H9 (cell line): Measurements from ENCODE around the gene CHST2. TPM values are rescaled to one million over a fixed set of nuclear protein-coding genes. Genes with fewer than 3 reads are reported as not detected.
"Not testable (repeated sequence)": the region's sequence is repeated elsewhere in the genome, so short reads cannot be mapped to it uniquely, and the experiment has no call there.

Experiments used
- DNase-seq: peaks from one replicate; pipeline ENCODE4 v3.0.0-alpha.2; 2017
- H2AFZ ChIP-seq: one replicate; pipeline ENCODE4 v1.6.1; 2013; ENCODE audit warnings: mild to moderate bottlenecking, low read length, control low read depth, moderate library complexity
- H2AK5ac ChIP-seq: 2 replicates; pipeline ENCODE4 v1.6.1; 2013; ENCODE audit warnings: low read length, control low read depth, mixed read lengths; ENCODE audit not compliant: insufficient read length
- H2BK120ac ChIP-seq: one replicate; pipeline ENCODE4 v1.6.1; 2013; ENCODE audit warnings: low read depth, mild to moderate bottlenecking, low read length, control low read depth, inconsistent platforms; ENCODE audit not compliant: poor library complexity, severe bottlenecking
- H2BK12ac ChIP-seq: 2 replicates; pipeline ENCODE4 v1.6.1; 2013; ENCODE audit warnings: low read length, control low read depth, mixed read lengths, low read depth; ENCODE audit not compliant: insufficient read length
- H2BK15ac ChIP-seq: 2 replicates; pipeline ENCODE4 v1.6.1; 2013; ENCODE audit warnings: low read depth, low read length, control low read depth
- H2BK20ac ChIP-seq: one replicate; pipeline ENCODE4 v1.6.1; 2013; ENCODE audit warnings: low read depth, mild to moderate bottlenecking, low read length, control low read depth, inconsistent platforms; ENCODE audit not compliant: poor library complexity, severe bottlenecking
- H2BK5ac ChIP-seq: 2 replicates; pipeline ENCODE4 v1.6.1; 2013; ENCODE audit warnings: low read length, control low read depth, mixed read lengths; ENCODE audit not compliant: insufficient read length
- H3K14ac ChIP-seq: 2 replicates; pipeline ENCODE4 v1.6.1; 2013; ENCODE audit warnings: low read length, control low read depth; ENCODE audit not compliant: insufficient read depth
- H3K18ac ChIP-seq: 2 replicates; pipeline ENCODE4 v1.6.1; 2013; ENCODE audit warnings: low read depth, mild to moderate bottlenecking, mixed read lengths, low read length, control low read depth; ENCODE audit not compliant: insufficient read length
- H3K23ac ChIP-seq: 2 replicates; pipeline ENCODE4 v1.6.1; 2013; ENCODE audit warnings: low read length, control low read depth, mixed read lengths, low read depth; ENCODE audit not compliant: insufficient read length
- H3K23me2 ChIP-seq: 2 replicates; pipeline ENCODE4 v1.6.1; 2013; ENCODE audit warnings: low read depth, mild to moderate bottlenecking, mixed read lengths, low read length, control low read depth; ENCODE audit not compliant: insufficient read length, poor library complexity, severe bottlenecking
- H3K27ac ChIP-seq: 2 replicates; pipeline ENCODE4 v1.5.1; 2013; ENCODE audit warnings: low read length, control low read depth, mixed read lengths, low read depth; ENCODE audit not compliant: insufficient read length
- H3K27me3 ChIP-seq: 2 replicates; pipeline ENCODE4 v1.6.1; 2013; ENCODE audit warnings: low read length, control low read depth, inconsistent platforms; ENCODE audit not compliant: insufficient read depth
- H3K4ac ChIP-seq: 2 replicates; pipeline ENCODE4 v1.6.1; 2013; ENCODE audit warnings: low read depth, mild to moderate bottlenecking, control low read depth, inconsistent platforms, low read length, moderate library complexity
- H3K4me1 ChIP-seq: 2 replicates; pipeline ENCODE4 v1.6.1; 2013; ENCODE audit warnings: low read length, control low read depth, inconsistent platforms; ENCODE audit not compliant: insufficient read depth
- H3K4me2 ChIP-seq: 2 replicates; pipeline ENCODE4 v1.6.1; 2013; ENCODE audit warnings: low read length, control low read depth, mixed read lengths; ENCODE audit not compliant: insufficient read length, insufficient read depth
- H3K56ac ChIP-seq: 2 replicates; pipeline ENCODE4 v1.6.1; 2013; ENCODE audit warnings: low read depth, mild to moderate bottlenecking, mixed read lengths, low read length, control low read depth; ENCODE audit not compliant: insufficient read length
- H3K79me1 ChIP-seq: 2 replicates; pipeline ENCODE4 v1.6.1; 2013; ENCODE audit warnings: low read depth, mild to moderate bottlenecking, moderate library complexity, low read length, control low read depth, inconsistent platforms; ENCODE audit not compliant: insufficient read depth, poor library complexity, severe bottlenecking
- H3K79me2 ChIP-seq: 2 replicates; pipeline ENCODE4 v1.6.1; 2013; ENCODE audit warnings: low read length, control low read depth, inconsistent platforms; ENCODE audit not compliant: insufficient read depth
- H3K9ac ChIP-seq: 2 replicates; pipeline ENCODE4 v1.6.1; 2013; ENCODE audit warnings: low read length, control low read depth, mixed read lengths; ENCODE audit not compliant: insufficient read length; ENCODE audit errors: extremely low read depth
- H3K9me3 ChIP-seq: one replicate; pipeline ENCODE4 v1.6.1; 2013; ENCODE audit warnings: low read depth, low read length, inconsistent platforms; ENCODE audit not compliant: control insufficient read depth
- H3T11ph ChIP-seq: one replicate; pipeline ENCODE4 v1.6.1; 2013; ENCODE audit warnings: mild to moderate bottlenecking, low read length, control low read depth, inconsistent platforms
- H4K20me1 ChIP-seq: one replicate; pipeline ENCODE4 v1.6.1; 2013; ENCODE audit not compliant: control insufficient read depth, insufficient read length, insufficient read depth
- H4K5ac ChIP-seq: 2 replicates; pipeline ENCODE4 v1.6.1; 2013; ENCODE audit warnings: low read depth, mild to moderate bottlenecking, mixed read lengths, low read length, control low read depth; ENCODE audit not compliant: insufficient read length
- H4K8ac ChIP-seq: replicated peaks from 2 replicates; pipeline ENCODE4 v1.6.1; 2013; ENCODE audit warnings: low read length, control low read depth, mixed read lengths, low read depth; ENCODE audit not compliant: insufficient read length
- H4K91ac ChIP-seq: 2 replicates; pipeline ENCODE4 v1.6.1; 2013; ENCODE audit warnings: low read depth, mild to moderate bottlenecking, moderate library complexity, mixed read lengths, low read length, control low read depth; ENCODE audit not compliant: insufficient read length
- H3K27ac Mint-ChIP-seq, 3 experiments: 2 replicates in 2 of 3; 3 replicates in 1 of 3; pipeline ENCODE4 v1.8.0; 2020 to 2021; ENCODE audit warnings: mixed read lengths in 3 of 3, mild to moderate bottlenecking in 1 of 3, moderate library complexity in 1 of 3
- H3K27me3 Mint-ChIP-seq: 2 replicates; pipeline ENCODE4 v1.8.0; 2021; ENCODE audit warnings: low read depth, mild to moderate bottlenecking, moderate library complexity, mixed read lengths
- H3K36me3 Mint-ChIP-seq, 3 experiments: 2 replicates in 2 of 3; 3 replicates in 1 of 3; pipeline ENCODE4 v1.8.0; 2020 to 2021; ENCODE audit warnings: low read depth in 3 of 3, mixed read lengths in 3 of 3; ENCODE audit not compliant: insufficient read depth in 1 of 3
- H3K4me1 Mint-ChIP-seq, 2 experiments: 2 replicates each; pipeline ENCODE4 v1.8.0; 2020; ENCODE audit warnings: mixed read lengths in 2 of 2
- H3K4me3 Mint-ChIP-seq, 2 experiments: 2 replicates in 1 of 2; 3 replicates in 1 of 2; pipeline ENCODE4 v1.8.0; 2020 to 2021; ENCODE audit warnings: mild to moderate bottlenecking in 2 of 2, mixed read lengths in 2 of 2, moderate library complexity in 1 of 2
- H3K9me3 Mint-ChIP-seq, 2 experiments: 2 replicates in 1 of 2; 3 replicates in 1 of 2; pipeline ENCODE4 v1.8.0; 2020; ENCODE audit warnings: mild to moderate bottlenecking in 2 of 2, mixed read lengths in 2 of 2, moderate library complexity in 1 of 2
- WGBS: extraction: QIAGEN DNeasy Blood & Tissue Kit; methylation state at CpG from one replicate; pipeline ENCODE4 v1.1.7; 2013; ENCODE audit warnings: missing lambda C conversion rate, low lambda C conversion rate, mixed read lengths; ENCODE audit not compliant: insufficient read length; ENCODE audit errors: extremely low coverage; 5-methylcytosine and 5-hydroxymethylcytosine counted together
- total RNA-seq: library from RNA; stranded (reverse); gene quantifications from 2 replicates; pipeline ENCODE4 v1.2.1, GENCODE V29; 2021

Gene CHST2
- total RNA-seq, 1 experiment from 2014 or later = 5.8 TPM

- H3K4me1 ChIP-seq, H2BK5ac ChIP-seq, H3K9me3 Mint-ChIP-seq, H3K36me3 Mint-ChIP-seq, H3K27ac ChIP-seq, H4K5ac ChIP-seq, H2AFZ ChIP-seq, H4K8ac ChIP-seq, H2BK120ac ChIP-seq, H2AK5ac ChIP-seq, H3K23ac ChIP-seq, DNase-seq, H2BK12ac ChIP-seq, H3K79me2 ChIP-seq, H4K91ac ChIP-seq, H3K9me3 ChIP-seq, H3K18ac ChIP-seq, H3K4ac ChIP-seq, H2BK15ac ChIP-seq, H3K27me3 Mint-ChIP-seq, H3K4me2 ChIP-seq, H3T11ph ChIP-seq, H3K14ac ChIP-seq, H2BK20ac ChIP-seq, H3K9ac ChIP-seq, H3K79me1 ChIP-seq, H4K20me1 ChIP-seq, H3K23me2 ChIP-seq, H3K56ac ChIP-seq, H3K4me3 Mint-ChIP-seq, H3K27me3 ChIP-seq: not testable (repeated sequence)
- peak overlapping the region in 1 of 3 experiments; percentile 53; a peak in 2 of 7 replicates for H3K27ac Mint-ChIP-seq
- no CpG with 5 or more reads among the region's 15 CpGs for WGBS
- H3K4me1 Mint-ChIP-seq = peaks cover 27 to 30% of the 10 kb centered on the region in 2 experiments
These were observed 46.0 kb upstream of the CHST2 start for GRCh38 chr3:143073541-143073940.

- not testable (repeated sequence) for H2AFZ ChIP-seq, H3K27me3 Mint-ChIP-seq, H3K27ac ChIP-seq, DNase-seq, H3K4me3 Mint-ChIP-seq, H3K9me3 ChIP-seq, H3K56ac ChIP-seq, H3K4me2 ChIP-seq, H3T11ph ChIP-seq, H3K4me1 ChIP-seq, H2BK120ac ChIP-seq, H3K23me2 ChIP-seq, H4K8ac ChIP-seq, H3K36me3 Mint-ChIP-seq, H2BK15ac ChIP-seq, H2BK12ac ChIP-seq, H4K91ac ChIP-seq, H3K27ac Mint-ChIP-seq, H4K20me1 ChIP-seq, H2BK5ac ChIP-seq, H2BK20ac ChIP-seq, H3K14ac ChIP-seq, H2AK5ac ChIP-seq, H3K18ac ChIP-seq, H3K9ac ChIP-seq, H3K23ac ChIP-seq, H3K27me3 ChIP-seq, H4K5ac ChIP-seq, H3K79me1 ChIP-seq, H3K9me3 Mint-ChIP-seq, H3K79me2 ChIP-seq, H3K4ac ChIP-seq
- peaks cover 26 to 27% of the 10 kb centered on the region in 2 experiments for H3K4me1 Mint-ChIP-seq
- no CpG with 5 or more reads among the region's 5 CpGs for WGBS
These were observed 45.6 kb upstream of the CHST2 start for GRCh38 chr3:143073983-143074382.
